ENCODE data around the gene ATXN7L3.

DNA sequence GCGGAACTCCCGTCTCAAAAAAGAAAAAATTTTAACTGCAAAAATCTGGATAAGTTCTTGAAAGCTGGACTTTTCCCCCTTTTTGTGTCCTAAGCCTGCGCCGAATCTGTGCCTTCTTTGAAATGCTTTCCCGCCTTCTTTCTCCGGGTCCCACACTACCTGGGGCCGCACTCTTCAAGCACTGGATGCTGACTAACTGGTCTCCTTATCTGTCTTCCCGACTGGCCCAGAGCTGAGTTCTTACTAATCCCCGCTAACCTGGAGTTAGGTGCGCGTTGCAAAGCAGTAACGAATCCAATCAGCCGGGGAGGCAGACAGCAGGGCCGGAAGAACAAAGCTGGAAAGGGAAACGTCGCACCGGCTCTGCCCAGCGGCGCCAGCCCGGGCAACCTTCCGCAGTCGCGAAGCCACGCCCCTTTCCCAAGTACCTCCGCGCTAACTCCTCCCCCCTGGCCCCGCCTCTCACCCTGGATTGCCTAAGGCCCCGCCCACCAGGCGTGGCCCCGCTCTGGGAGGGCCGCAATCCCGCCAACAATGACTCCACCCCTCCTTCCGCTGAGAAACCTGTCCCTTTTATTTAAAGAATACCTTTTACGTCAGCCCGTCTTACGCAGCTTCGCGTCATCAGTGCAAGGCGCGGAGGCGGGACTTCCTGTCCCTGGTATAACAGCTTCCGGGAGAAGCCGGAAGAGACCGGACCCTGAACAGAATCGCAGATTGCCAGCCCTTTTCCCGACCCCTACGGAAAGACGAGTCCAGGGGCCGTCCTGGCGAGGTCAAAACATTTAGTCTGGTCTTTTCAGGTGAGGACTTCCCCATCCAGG is 13.2 kb downstream of the ATXN7L3 start, which contains the start of gene TMUB2:
- TF ChIP-seq, protein P1, sequence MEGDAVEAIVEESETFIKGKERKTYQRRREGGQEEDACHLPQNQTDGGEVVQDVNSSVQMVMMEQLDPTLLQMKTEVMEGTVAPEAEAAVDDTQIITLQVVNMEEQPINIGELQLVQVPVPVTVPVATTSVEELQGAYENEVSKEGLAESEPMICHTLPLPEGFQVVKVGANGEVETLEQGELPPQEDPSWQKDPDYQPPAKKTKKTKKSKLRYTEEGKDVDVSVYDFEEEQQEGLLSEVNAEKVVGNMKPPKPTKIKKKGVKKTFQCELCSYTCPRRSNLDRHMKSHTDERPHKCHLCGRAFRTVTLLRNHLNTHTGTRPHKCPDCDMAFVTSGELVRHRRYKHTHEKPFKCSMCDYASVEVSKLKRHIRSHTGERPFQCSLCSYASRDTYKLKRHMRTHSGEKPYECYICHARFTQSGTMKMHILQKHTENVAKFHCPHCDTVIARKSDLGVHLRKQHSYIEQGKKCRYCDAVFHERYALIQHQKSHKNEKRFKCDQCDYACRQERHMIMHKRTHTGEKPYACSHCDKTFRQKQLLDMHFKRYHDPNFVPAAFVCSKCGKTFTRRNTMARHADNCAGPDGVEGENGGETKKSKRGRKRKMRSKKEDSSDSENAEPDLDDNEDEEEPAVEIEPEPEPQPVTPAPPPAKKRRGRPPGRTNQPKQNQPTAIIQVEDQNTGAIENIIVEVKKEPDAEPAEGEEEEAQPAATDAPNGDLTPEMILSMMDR (conservative IDR thresholded peaks at IDR 0.05 in 1 of 2, IDR thresholded peaks at IDR 0.05 in 1 of 2; ENCODE audit: extremely low read depth in 1 of 2, insufficient read depth in 1 of 2, low read depth in 1 of 2, low read length in 2 of 2) = no peak
- no peak for TF ChIP-seq EZH2 (IDR thresholded peaks at IDR 0.05; ENCODE audit: borderline replicate concordance, low read length)
